GM18508 (cell line): Measurements from ENCODE around the gene B4GALT5.
"Not testable (repeated sequence)": the region's sequence is repeated elsewhere in the genome, so short reads cannot be mapped to it uniquely, and the experiment has no call there.

Experiments used
- ATAC-seq: cut with Tn5 transposase; IDR thresholded peaks from one replicate; pipeline ENCODE4 v1.9.1; 2021; ENCODE audit warnings: moderate number of reproducible peaks; ENCODE audit not compliant: insufficient read depth, unreplicated experiment

The B4GALT5 gene, protein sequence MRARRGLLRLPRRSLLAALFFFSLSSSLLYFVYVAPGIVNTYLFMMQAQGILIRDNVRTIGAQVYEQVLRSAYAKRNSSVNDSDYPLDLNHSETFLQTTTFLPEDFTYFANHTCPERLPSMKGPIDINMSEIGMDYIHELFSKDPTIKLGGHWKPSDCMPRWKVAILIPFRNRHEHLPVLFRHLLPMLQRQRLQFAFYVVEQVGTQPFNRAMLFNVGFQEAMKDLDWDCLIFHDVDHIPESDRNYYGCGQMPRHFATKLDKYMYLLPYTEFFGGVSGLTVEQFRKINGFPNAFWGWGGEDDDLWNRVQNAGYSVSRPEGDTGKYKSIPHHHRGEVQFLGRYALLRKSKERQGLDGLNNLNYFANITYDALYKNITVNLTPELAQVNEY

GRCh38 chr20:49713753-49714712 is at the start of gene B4GALT5:
B4GALT5 (minus strand) TSS chr20:49713878; CDS start chr20:49713690, 188 bp downstream.
- ATAC-seq, result no peak

DNA sequence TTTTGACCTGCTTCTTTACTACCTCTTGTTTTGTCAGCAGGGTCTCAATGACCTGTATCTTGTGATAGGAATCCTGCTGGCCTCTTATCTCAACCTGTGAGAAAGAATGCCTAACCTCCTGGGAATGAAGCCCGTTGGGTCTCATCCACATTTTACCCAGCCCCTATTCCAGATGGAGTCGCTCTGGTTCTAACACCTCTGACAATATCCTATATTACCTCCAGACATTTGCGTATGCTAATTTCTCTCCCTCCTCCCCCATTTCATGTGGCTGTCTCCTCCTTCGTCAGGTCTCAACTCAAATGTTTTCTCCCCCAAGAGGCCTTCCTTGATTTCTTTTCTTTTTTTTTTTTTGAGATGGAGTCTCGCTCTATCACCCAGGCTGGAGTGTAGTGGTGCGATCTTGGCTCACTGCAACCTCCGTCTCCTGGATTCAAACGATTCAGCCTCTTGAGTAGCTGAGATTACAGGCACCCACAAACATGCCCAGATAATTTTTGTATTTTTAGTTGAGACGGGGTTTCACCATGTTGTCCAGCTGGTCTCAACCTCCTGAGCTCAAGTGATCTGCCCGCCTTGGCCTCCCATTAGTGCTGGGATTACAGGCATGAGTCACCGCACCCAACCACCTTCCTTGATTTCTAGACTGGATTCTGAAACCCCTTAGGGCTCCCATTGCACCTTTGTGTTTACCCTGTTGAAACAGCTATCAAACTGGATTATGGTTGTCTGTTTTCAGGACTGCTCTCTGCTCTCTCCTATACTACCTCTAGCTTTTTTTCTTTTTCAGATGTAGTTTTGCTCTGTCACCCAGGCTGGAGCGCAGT is 49.5 kb upstream of the B4GALT5 start:
- no peak for ATAC-seq

DNA sequence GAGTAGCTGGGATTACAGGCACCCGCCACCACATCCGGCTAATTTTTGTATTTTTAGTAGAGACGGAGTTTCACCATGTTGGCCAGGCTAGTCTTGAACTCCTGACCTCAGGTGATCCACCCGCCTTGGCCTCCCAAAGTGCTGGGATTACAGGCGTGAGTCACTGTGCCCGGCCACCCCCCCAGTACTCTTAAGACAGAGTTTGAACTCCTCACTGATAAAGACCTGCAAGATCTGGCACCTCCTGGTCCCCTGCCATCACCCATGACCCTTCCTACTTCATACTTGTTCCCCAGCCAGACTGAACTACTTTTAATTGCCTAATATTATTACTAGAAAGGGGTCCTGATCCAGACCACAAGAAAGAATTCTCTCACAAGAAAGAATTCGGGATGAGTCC is 48.2 kb upstream of the B4GALT5 start:
- not testable (repeated sequence) for ATAC-seq

DNA sequence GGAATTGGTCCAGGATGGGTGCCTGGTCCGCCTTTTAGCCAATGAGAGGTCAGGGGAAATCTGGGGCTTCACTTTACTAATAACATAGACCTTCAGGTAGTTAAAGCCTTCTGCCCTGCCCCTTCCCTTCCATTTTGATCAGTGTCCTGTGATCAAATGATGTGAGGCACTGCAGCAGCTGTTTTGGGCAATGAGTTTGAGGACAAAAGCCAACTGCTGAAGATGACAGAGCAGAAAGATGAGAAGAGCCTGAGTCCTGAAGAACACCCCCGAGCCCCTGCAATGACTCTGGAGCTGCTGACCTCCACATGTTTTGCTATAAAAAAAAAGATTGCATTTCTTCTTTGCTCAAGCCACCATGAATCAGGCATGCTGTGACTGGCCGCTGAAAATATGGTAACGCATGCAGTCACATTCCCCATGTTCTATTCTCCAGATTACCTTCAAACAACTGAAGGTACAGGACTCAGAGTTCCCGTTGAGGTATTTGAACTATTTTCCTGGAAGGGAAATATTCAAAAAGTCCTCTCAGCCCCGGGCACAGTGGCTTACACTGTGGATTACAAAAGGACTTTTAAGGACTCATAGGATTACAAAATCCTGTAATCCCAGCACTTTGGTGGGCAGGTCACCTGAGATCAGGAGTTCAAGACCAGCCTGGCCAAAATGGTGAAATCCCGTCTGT is 45.7 kb upstream of the B4GALT5 start:
- no peak for ATAC-seq

DNA sequence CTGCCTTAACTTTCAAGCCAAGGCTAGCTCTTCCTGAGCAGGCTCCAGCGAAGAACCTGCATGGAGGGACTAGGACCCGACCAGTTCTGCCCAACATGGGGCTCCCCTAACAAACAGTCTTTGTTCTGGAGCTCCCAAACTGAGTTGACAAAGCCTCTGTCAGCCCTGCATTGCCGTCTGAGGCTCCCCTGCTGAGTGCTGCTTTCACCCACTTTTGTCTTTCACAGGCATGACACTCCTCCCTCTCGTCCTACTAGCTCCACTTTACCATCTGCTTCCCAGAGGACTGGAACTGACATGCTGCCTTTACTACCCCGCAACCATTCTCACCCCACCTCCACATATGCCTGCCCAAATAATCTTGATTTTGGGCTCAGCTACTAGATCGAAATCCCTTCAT is 45.1 kb upstream of the B4GALT5 start:
- ATAC-seq, result no peak

DNA sequence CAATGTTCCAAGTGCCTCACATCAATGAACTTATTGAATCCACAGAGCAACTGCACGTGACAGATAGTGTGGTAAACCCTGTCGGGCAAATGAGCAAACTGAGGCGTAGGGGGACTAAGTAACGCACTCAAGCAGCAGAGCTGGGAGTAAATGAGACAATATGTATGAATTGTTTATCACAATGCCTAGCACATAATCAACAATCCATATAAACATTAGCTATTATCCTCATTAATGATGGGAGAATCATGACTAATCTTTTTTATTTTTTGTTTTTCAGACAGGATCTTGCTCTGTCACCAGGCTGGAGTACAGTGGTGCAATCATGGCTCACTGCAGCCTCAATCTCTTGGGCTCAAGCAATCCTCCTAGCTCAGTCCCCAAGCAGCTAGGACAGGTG is 43.9 kb upstream of the B4GALT5 start:
- ATAC-seq, result no peak

DNA sequence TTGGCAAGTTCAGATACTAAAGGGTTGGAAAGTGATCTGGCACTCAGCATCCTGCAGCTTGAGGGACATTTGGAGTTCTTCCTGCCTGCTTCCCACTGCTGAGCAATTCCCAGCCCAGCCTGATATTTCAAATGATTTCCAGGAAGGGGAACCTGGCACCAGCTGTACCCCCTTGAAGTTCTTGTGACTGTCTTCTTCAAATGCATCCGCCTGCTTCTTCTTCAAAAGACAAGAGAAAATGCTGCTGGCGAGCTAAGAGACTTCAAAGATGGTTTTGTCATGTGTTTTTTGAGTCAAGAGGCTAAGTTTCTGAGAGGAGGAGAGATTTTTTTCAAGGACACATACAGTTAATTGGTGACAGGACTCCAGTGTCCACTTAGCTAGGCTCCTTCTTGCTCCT is 42.6 kb upstream of the B4GALT5 start:
- no peak for ATAC-seq

GRCh38 chr20:49754596-49754995 is 40.9 kb upstream of the B4GALT5 start:
- no peak for ATAC-seq

GRCh38 chr20:49753133-49753532 is 39.5 kb upstream of the B4GALT5 start:
- no peak for ATAC-seq

- no peak for ATAC-seq
Measured at GRCh38 chr20:49752201-49752903, 38.7 kb upstream of the B4GALT5 start.

- ATAC-seq, result no peak
Measured at GRCh38 chr20:49751397-49751736, 37.7 kb upstream of the B4GALT5 start.

GRCh38 chr20:49750611-49751396 is 37.1 kb upstream of the B4GALT5 start:
- peak; percentile 71 for ATAC-seq

GRCh38 chr20:49749625-49750024 is 35.9 kb upstream of the B4GALT5 start:
- no peak for ATAC-seq

DNA sequence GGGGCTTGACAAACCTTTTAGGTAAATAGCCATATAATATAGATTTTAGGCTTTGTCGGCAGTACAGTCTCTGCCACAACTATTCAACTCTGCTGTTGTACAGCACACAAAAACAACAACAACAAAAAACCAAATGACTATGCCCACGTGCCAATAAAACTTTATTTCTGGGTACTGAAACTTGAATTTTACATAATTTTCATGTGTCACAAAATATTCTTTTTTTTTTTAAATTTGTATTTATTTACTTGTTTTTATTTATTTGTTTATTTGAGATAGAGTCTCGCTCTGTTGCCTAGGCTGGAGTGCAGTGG is 34.8 kb upstream of the B4GALT5 start:
- ATAC-seq, result no peak

DNA sequence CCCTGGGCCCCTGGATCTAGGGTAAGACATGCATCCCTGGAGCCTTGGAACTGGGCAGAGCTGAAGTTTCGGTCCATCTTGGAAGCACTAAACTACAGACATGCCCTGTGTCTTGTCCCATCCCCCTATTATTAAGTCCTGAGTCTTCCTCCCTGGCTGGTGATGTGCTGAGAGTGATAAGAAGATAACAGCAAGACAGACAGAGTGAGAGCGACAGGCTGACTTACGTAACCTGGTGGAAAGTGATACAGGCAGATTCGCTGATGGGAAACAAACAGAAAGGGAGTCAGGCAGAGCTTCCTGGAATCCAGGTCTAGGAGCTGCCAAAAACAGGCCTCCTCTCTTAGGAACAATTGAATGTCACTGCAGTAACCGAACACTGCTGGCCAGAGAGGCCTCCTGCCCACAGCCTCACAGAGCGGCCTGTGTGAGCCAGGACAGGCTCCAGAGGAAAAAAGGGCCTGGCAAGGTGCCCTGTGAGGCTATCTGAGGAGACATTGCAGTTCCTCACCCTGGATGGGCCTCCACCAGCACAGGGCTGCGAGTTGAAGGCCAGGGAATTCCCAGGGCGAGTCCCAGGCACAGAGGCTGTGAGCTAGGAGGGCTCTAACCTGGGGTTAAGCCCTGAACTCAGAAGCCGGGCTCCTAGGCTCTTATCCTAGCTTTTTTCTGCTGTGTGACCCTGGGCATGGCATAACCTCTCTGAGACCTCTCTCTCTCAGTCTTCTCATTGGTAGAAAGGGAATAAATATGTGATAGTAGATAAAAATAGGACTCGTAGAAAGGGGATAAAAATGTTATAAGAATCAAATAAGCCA is 34.2 kb upstream of the B4GALT5 start:
- ATAC-seq, result no peak

- no peak for ATAC-seq
Measured at GRCh38 chr20:49742948-49743347, 29.3 kb upstream of the B4GALT5 start.

GRCh38 chr20:49741977-49742376 is 28.3 kb upstream of the B4GALT5 start:
- ATAC-seq, result no peak

DNA sequence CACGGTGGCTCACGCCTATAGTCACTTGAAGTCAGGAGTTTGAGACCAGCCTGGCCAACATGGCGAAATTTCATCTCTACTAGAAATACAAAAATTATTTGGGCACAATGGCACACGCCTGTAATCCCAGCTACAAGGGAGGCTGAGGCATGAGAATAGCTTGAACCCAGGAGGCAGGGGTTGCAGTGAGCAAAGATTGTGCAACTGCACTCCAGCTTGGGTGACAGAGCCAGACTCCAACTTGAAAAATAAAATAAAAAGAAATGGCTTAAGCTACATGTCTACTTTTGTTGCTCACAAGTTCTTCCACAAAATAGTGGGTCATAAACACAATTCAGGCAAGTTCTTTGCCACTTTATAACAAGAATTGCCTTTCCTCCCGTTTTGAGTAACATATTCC is 27.1 kb upstream of the B4GALT5 start:
- no peak for ATAC-seq
